Keratinocyte (primary cell): ENCODE measurements around the gene TTC33. TPM values are rescaled to one million over a fixed set of nuclear protein-coding genes. Genes with fewer than 3 reads are reported as not detected.
"Not testable (repeated sequence)": the region's sequence is repeated elsewhere in the genome, so short reads cannot be mapped to it uniquely, and the experiment has no call there.

Source experiments
- DNase-seq: peaks from one replicate; pipeline ENCODE4 v3.0.0-alpha.2; 2011; ENCODE audit warnings: low read depth, missing footprints, low spot score
- FAIRE-seq: peaks from 2 replicates; lab custom pipeline; 2011; peaks lifted over from hg19 to GRCh38; lab: Jason Lieb, UNC
- H2AFZ ChIP-seq: 2 replicates; pipeline ENCODE4 v1.6.0; 2012; ENCODE audit warnings: low read length, control low read depth, inconsistent platforms; ENCODE audit not compliant: control insufficient read depth
- H3K27ac ChIP-seq: 2 replicates; pipeline ENCODE4 v1.5.1; 2011; ENCODE audit warnings: low read length; ENCODE audit not compliant: control insufficient read depth, insufficient read depth
- H3K27me3 ChIP-seq: 3 replicates; pipeline ENCODE4 v1.6.0; 2011; ENCODE audit warnings: low read length; ENCODE audit not compliant: control insufficient read depth, insufficient read depth; ENCODE audit errors: extremely low read depth
- H3K36me3 ChIP-seq, 2 experiments: 2 replicates in 1 of 2; 3 replicates in 1 of 2; pipeline ENCODE4 v1.5.1; 2011; ENCODE audit warnings: low read length in 2 of 2, mild to moderate bottlenecking in 1 of 2; ENCODE audit not compliant: control insufficient read depth in 2 of 2, insufficient read depth in 2 of 2; ENCODE audit errors: extremely low read depth in 1 of 2
- H3K4me1 ChIP-seq: 3 replicates; pipeline ENCODE4 v1.5.1; 2011; ENCODE audit warnings: low read length; ENCODE audit not compliant: control insufficient read depth, insufficient read depth; ENCODE audit errors: extremely low read depth
- H3K4me2 ChIP-seq: 3 replicates; pipeline ENCODE4 v1.6.0; 2011; ENCODE audit warnings: low read depth, low read length; ENCODE audit not compliant: control insufficient read depth, insufficient read depth; ENCODE audit errors: extremely low read depth
- H3K4me3 ChIP-seq, 3 experiments: fragments of 200-600 bp in 1 of 3; sonication (generic) in 1 of 3; 2 replicates in 2 of 3; 3 replicates in 1 of 3; pipeline ENCODE4 v1.5.1; 2011 to 2016; ENCODE audit warnings: low read length in 3 of 3, mild to moderate bottlenecking in 3 of 3, control low read depth in 2 of 3, inconsistent platforms in 1 of 3, low read depth in 1 of 3, mixed read lengths in 1 of 3, mixed run types in 1 of 3, moderate library complexity in 1 of 3; ENCODE audit not compliant: control insufficient read depth in 2 of 3, insufficient read depth in 2 of 3; ENCODE audit errors: extremely low read depth in 1 of 3
- H3K79me2 ChIP-seq: 2 replicates; pipeline ENCODE4 v1.6.0; 2012; ENCODE audit warnings: low read length; ENCODE audit not compliant: control insufficient read depth, insufficient read depth
- H3K9ac ChIP-seq: 3 replicates; pipeline ENCODE4 v1.6.0; 2011; ENCODE audit warnings: low read length; ENCODE audit not compliant: control insufficient read depth, insufficient read depth; ENCODE audit errors: extremely low read depth
- H3K9me1 ChIP-seq: 3 replicates; pipeline ENCODE4 v1.6.0; 2011; ENCODE audit warnings: low read length; ENCODE audit not compliant: control insufficient read depth, insufficient read depth; ENCODE audit errors: extremely low read depth
- H3K9me3 ChIP-seq: 2 replicates; pipeline ENCODE4 v1.5.1; 2012; ENCODE audit warnings: low read depth, low read length; ENCODE audit not compliant: control insufficient read depth
- H4K20me1 ChIP-seq: 3 replicates; pipeline ENCODE4 v1.6.0; 2011; ENCODE audit warnings: low read length; ENCODE audit not compliant: control insufficient read depth, insufficient read depth; ENCODE audit errors: extremely low read depth
- EZH2 ChIP-seq: IDR thresholded peaks from one replicate; pipeline ENCODE4 v1.6.1; 2012; ENCODE audit warnings: inconsistent platforms, mild to moderate bottlenecking, low read length, moderate library complexity
- dilution Hi-C: fragments of 300-500 bp; cut with MboI; formaldehyde crosslinking; loops from one replicate; pipeline ENCODE4 v1.7.0; 2020; ENCODE audit warnings: low sequenced_read_pairs; ENCODE audit not compliant: extremely low pct_ligation_motif_present
- polyA plus RNA-seq, 5 experiments: library from polyadenylated mRNA; depleted of rRNA in 3 of 5; stranded (reverse) in 3 of 5; stranded (forward) in 1 of 5; unstranded in 1 of 5; fragments of >200 nt; gene quantifications; 1 replicate in 1 of 5; 2 replicates in 3 of 5; 3 replicates in 1 of 5; pipeline versions ENCODE4 v1.2.1 to v1.2.3, GENCODE V29; 2011 to 2012; ENCODE audit warnings: missing spikeins in 2 of 5, low read depth in 1 of 5, low replicate concordance in 1 of 5
- TF ChIP-seq, protein P1 (sequence below), 3 experiments: IDR thresholded peaks in 1 of 3; conservative IDR thresholded peaks in 1 of 3; optimal IDR thresholded peaks in 1 of 3; 2 replicates in 2 of 3; 3 replicates in 1 of 3; pipeline versions ENCODE3 to v1.5.1; 2011; ENCODE audit warnings: low read length in 3 of 3, mild to moderate bottlenecking in 3 of 3, moderate library complexity in 2 of 3, control low read depth in 1 of 3, inconsistent platforms in 1 of 3; ENCODE audit not compliant: insufficient read depth in 2 of 3; ENCODE audit errors: extremely low read depth in 1 of 3

TTC33 gene
- polyA plus RNA-seq, 1 donor (not counting 4 experiments of a cell fraction or from before 2014, with no cell fraction given): 7.1 TPM

DNA sequence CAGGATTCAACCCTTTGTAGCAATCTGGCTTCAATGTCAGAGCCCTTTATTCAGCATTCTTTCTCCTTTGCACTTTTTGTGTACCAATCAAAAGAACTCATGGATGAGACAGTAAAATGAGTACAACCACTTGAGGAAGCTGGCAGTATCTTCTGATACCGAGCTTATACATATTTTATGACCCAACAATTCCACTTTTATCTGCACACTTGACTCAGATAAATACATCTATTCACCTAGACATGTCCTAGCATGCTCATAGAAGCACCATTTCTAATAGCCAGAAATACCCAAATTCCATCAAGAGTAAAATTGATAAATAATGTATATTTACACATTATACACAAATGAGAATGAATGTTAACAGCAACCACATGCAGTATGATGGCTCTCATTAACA lies 187.2 kb downstream of the TTC33 start:
- Histone ChIP-seq H3K79me2 (no peaks in the 10 kb centered on the region), H3K9me3 (no peaks in the 10 kb centered on the region), H4K20me1 (no peaks in the 10 kb centered on the region), H3K9me1 (no peaks in the 10 kb centered on the region), H3K4me1 (peaks cover 19% of the 10 kb centered on the region), H3K27me3 (no peaks in the 10 kb centered on the region), H3K9ac (no peak overlapping the region), H2AFZ (peak overlapping the region; percentile 24), H3K36me3 (no peaks in the 10 kb centered on the region), H3K4me3 (no peak overlapping the region), H3K4me2 (peak overlapping the region; percentile 10), H3K27ac (no peak overlapping the region)
- dilution Hi-C loops: no loop called here
- TF ChIP-seq EZH2: no peak
- TF ChIP-seq, protein P1, sequence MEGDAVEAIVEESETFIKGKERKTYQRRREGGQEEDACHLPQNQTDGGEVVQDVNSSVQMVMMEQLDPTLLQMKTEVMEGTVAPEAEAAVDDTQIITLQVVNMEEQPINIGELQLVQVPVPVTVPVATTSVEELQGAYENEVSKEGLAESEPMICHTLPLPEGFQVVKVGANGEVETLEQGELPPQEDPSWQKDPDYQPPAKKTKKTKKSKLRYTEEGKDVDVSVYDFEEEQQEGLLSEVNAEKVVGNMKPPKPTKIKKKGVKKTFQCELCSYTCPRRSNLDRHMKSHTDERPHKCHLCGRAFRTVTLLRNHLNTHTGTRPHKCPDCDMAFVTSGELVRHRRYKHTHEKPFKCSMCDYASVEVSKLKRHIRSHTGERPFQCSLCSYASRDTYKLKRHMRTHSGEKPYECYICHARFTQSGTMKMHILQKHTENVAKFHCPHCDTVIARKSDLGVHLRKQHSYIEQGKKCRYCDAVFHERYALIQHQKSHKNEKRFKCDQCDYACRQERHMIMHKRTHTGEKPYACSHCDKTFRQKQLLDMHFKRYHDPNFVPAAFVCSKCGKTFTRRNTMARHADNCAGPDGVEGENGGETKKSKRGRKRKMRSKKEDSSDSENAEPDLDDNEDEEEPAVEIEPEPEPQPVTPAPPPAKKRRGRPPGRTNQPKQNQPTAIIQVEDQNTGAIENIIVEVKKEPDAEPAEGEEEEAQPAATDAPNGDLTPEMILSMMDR (optimal IDR thresholded peaks at IDR 0.05 in 1 of 3, IDR thresholded peaks at IDR 0.05 in 1 of 3, conservative IDR thresholded peaks at IDR 0.05 in 1 of 3; ENCODE audit: extremely low read depth in 1 of 3, insufficient read depth in 2 of 3, low read length in 3 of 3): no peak
- FAIRE-seq: peak; percentile 72
- no peak for DNase-seq

DNA sequence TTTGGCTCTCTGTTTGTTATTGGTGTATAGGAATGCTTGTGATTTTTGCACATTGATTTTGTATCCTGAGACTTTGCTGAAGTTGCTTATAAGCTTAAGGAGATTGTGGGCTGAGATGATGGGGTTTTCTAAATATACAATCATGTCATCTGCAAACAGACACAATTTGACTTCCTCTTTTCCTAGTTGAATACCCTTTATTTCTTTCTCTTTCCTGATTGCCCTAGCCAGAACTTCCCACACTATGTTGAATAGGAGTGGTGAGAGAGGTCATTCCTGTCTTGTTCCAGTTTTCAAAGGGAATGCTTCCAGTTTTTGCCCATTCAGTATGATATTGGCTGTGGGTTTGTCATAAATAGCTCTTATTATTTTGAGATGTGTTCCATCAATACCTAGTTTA lies 192.6 kb downstream of the TTC33 start:
- dilution Hi-C loops, FAIRE-seq: not testable (repeated sequence)

DNA sequence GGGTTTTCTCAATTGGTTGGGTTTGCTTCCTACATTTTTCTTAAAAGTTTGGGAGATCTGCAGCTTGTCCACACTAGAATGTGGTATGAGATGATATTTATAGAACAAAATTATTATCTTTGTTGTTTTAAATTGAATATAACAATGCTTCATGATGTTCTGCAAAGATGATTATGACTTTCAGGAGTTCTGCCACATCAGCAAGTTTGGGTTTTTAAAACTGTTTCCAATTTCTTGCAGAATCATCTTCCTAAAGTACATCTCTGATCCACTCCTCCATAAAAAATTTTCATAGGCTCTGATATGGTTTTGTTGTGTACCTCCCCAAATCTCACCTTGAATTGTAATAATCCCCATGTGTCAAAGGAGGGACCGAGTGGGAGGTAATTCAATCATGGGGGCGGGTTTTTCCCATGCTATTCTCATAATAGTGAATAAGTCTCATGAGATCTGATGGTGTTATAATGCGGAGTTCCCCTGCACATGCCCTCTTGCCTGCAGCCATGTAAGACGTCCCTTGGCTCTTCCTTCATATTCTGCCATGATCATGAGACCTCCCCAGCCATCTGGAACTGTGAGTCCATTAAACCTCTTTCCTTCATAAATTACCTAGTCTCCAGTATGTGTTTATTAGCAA lies 195.2 kb downstream of the TTC33 start:
- FAIRE-seq (no peak), DNase-seq (no peak)
- H3K4me2 ChIP-seq: no peak overlapping the region
- no peak for TF ChIP-seq EZH2
- TF ChIP-seq, protein P1 (optimal IDR thresholded peaks at IDR 0.05 in 1 of 3, IDR thresholded peaks at IDR 0.05 in 1 of 3, conservative IDR thresholded peaks at IDR 0.05 in 1 of 3; ENCODE audit: extremely low read depth in 1 of 3, insufficient read depth in 2 of 3, low read length in 3 of 3): no peak
- no peaks in the 10 kb centered on the region for H3K9me1 ChIP-seq
- peaks cover 6% of the 10 kb centered on the region for H3K4me1 ChIP-seq
- no peaks in the 10 kb centered on the region for H4K20me1 ChIP-seq
- H3K9ac ChIP-seq: no peak overlapping the region
- H3K9me3 ChIP-seq: no peaks in the 10 kb centered on the region
- H3K4me3 ChIP-seq: no peak overlapping the region
- no peaks in the 10 kb centered on the region for H3K27me3 ChIP-seq
- H3K79me2 ChIP-seq: no peaks in the 10 kb centered on the region
- no peak overlapping the region for H2AFZ ChIP-seq
- dilution Hi-C loops: no loop called here
- H3K36me3 ChIP-seq: no peaks in the 10 kb centered on the region
- H3K27ac ChIP-seq: no peak overlapping the region

More for the DNA sequence above, 192.6 kb downstream of the TTC33 start:
- not testable (repeated sequence) for H4K20me1 ChIP-seq, H3K36me3 ChIP-seq, H3K9me1 ChIP-seq, H3K9ac ChIP-seq, H3K4me1 ChIP-seq, H3K27ac ChIP-seq, H3K27me3 ChIP-seq, H2AFZ ChIP-seq, H3K9me3 ChIP-seq, H3K79me2 ChIP-seq, H3K4me3 ChIP-seq, DNase-seq, H3K4me2 ChIP-seq
